HepG2 (cell line): Measurements from ENCODE around the gene CLP1. TPM values are rescaled to one million over a fixed set of nuclear protein-coding genes. Genes with fewer than 3 reads are reported as not detected.
"Not testable (repeated sequence)": the region's sequence is repeated elsewhere in the genome, so short reads cannot be mapped to it uniquely, and the experiment has no call there.

Experiments used
- ATAC-seq: fragments of 200-7000 bp; cut with Tn5 transposase; 3 replicates; pipeline ENCODE4 v1.9.1; 2020; ENCODE audit warnings: mild to moderate bottlenecking, moderate library complexity
- BruUV-seq: library from RNA; stranded (reverse); fragments of 400-500 nt; replicated peaks from 2 replicates; lab custom pipeline; 2021; lab: Mats Ljungman, UMichigan
- CTCF ChIA-PET: fragments of 300-600 bp; formaldehyde crosslinking; extraction: SDS; loops from one replicate; lab custom pipeline; 2021; ENCODE audit warnings: low total read pairs, inconsistent platforms, low intra/inter-chr PET ratio; lab: Yijun Ruan, JAX
- POLR2A ChIA-PET: fragments of 350-600 bp; sonication (Branson Sonifier 250); formaldehyde crosslinking; loops from one replicate; lab custom pipeline; 2020; ENCODE audit warnings: antibody characterized with exemption, inconsistent platforms; lab: Yijun Ruan, JAX
- DNase-seq: peaks from one replicate; pipeline ENCODE4 v3.0.0-alpha.2; 2015; ENCODE audit warnings: low spot score
- FAIRE-seq: peaks from 3 replicates; lab custom pipeline; 2011; peaks lifted over from hg19 to GRCh38; lab: Jason Lieb, UNC
- H2AFZ ChIP-seq: one replicate; pipeline ENCODE4 v1.6.1; 2011; ENCODE audit warnings: low read length, inconsistent platforms
- H3K27ac ChIP-seq: fragments of 300-600 bp; 3 replicates; pipeline ENCODE4 v1.8.0; 2011; ENCODE audit warnings: mixed run types, mild to moderate bottlenecking, mixed read lengths, low read length, inconsistent platforms; ENCODE audit not compliant: insufficient read depth; ENCODE audit errors: extremely low read length
- H3K27me3 ChIP-seq, 2 experiments: fragments of 200-600 bp in 1 of 2; 2 replicates in 1 of 2; 3 replicates in 1 of 2; pipeline versions ENCODE4 v1.6.0 to v1.8.0; 2011; ENCODE audit warnings: low read length in 2 of 2, mild to moderate bottlenecking in 2 of 2, moderate library complexity in 2 of 2, inconsistent platforms in 1 of 2; ENCODE audit not compliant: insufficient read depth in 2 of 2, control insufficient read depth in 1 of 2
- H3K36me3 ChIP-seq, 2 experiments: fragments of 200-600 bp in 1 of 2; replicated peaks in 1 of 2; 2 replicates in 1 of 2; 3 replicates in 1 of 2; pipeline versions ENCODE4 v1.5.1 to v1.8.0; 2011; ENCODE audit warnings: low read length in 2 of 2, inconsistent platforms in 1 of 2; ENCODE audit not compliant: insufficient read depth in 2 of 2, control insufficient read depth in 1 of 2
- H3K4me1 ChIP-seq: 2 replicates; pipeline ENCODE4 v1.5.1; 2012; ENCODE audit warnings: low read length, inconsistent platforms; ENCODE audit not compliant: insufficient read depth
- H3K4me2 ChIP-seq: 2 replicates; pipeline ENCODE4 v1.6.0; 2011; ENCODE audit warnings: low read depth, low read length, inconsistent platforms
- H3K4me3 ChIP-seq, 3 experiments: fragments of 200-600 bp in 1 of 3; sonication (generic), shearing (Covaris generic) in 1 of 3; replicated peaks in 1 of 3; 2 replicates each; pipeline ENCODE4 v1.5.1; 2011 to 2016; ENCODE audit warnings: low read length in 3 of 3, inconsistent platforms in 2 of 3, low read depth in 2 of 3, mild to moderate bottlenecking in 2 of 3, control low read depth in 1 of 3, mixed read lengths in 1 of 3; ENCODE audit not compliant: insufficient read depth in 1 of 3
- H3K79me2 ChIP-seq: one replicate; pipeline ENCODE4 v1.6.1; 2011; ENCODE audit warnings: low read length, inconsistent platforms; ENCODE audit not compliant: insufficient read depth
- H3K9ac ChIP-seq: 2 replicates; pipeline ENCODE4 v1.6.0; 2011; ENCODE audit warnings: mild to moderate bottlenecking, low read depth, low read length, inconsistent platforms; ENCODE audit not compliant: insufficient read depth
- H3K9me3 ChIP-seq: 2 replicates; pipeline ENCODE4 v1.5.1; 2012; ENCODE audit warnings: mild to moderate bottlenecking, low read length
- H4K20me1 ChIP-seq: 2 replicates; pipeline ENCODE4 v1.6.0; 2011; ENCODE audit warnings: inconsistent platforms, mild to moderate bottlenecking, low read length, moderate library complexity; ENCODE audit not compliant: insufficient read depth
- CEBPB ChIP-seq: IDR thresholded peaks from 2 replicates; pipeline ENCODE4 v1.6.1; 2011; ENCODE audit warnings: low read depth, low read length, improper control_type of control experiment, borderline replicate concordance
- CEBPG ChIP-seq: IDR thresholded peaks from 2 replicates; pipeline ENCODE4 v1.6.1; 2016
- WGBS: methylation state at CpG from one replicate; pipeline ENCODE4 v1.1.6; 2017; ENCODE audit warnings: low lambda C conversion rate; 5-methylcytosine and 5-hydroxymethylcytosine counted together
- in situ Hi-C: cut with HindIII; loops from 2 replicates; pipeline ENCODE4 v1.10.0; 2017; ENCODE audit warnings: low pct_unique_long_range_greater_than_20kb; ENCODE audit not compliant: extremely low pct_ligation_motif_present
- intact Hi-C: fragments of 100-400 bp; cut with micrococcal nuclease; formaldehyde crosslinking; loops from one replicate; pipeline ENCODE4 v1.10.0; 2022; ENCODE audit not compliant: unreplicated experiment
- microRNA counts: library from miRNA; unstranded; fragments of <30 nt; microRNA quantifications from one replicate; lab custom pipeline; 2015
- microRNA-seq: library from miRNA; unstranded; fragments of <30 nt; microRNA quantifications from one replicate; pipeline ENCODE4, GENCODE V29; 2020
- polyA plus RNA-seq, 8 experiments: library from polyadenylated mRNA; depleted of rRNA in 3 of 8; stranded (reverse) in 7 of 8; unstranded in 1 of 8; fragments of >200 nt; fragmentation: Illumina TruSeq in 4 of 8; extraction: Trizol in 4 of 8; gene quantifications; 2 replicates each; pipeline versions ENCODE4 v1.2.1 to v1.2.3, GENCODE V29; 2011 to 2016; ENCODE audit warnings: low read depth in 4 of 8, missing spikeins in 1 of 8, mixed read lengths in 1 of 8; ENCODE audit not compliant: insufficient read depth in 1 of 8
- small RNA-seq, 3 experiments: library from RNA; depleted of rRNA; stranded (forward); fragments of <200 nt; gene quantifications; one replicate each; pipeline ENCODE3, GENCODE V24; 2012; ENCODE audit warnings: low read depth in 2 of 3, low replicate concordance in 1 of 3; ENCODE audit not compliant: insufficient read length in 3 of 3, insufficient read depth in 2 of 3
- total RNA-seq, 5 experiments: library from RNA; depleted of rRNA; stranded (reverse); fragments of >200 nt; fragmentation: Illumina TruSeq; extraction: Trizol; gene quantifications; 2 replicates each; pipeline ENCODE4 v1.2.3, GENCODE V29; 2016; ENCODE audit warnings: low read depth in 1 of 5
- TF ChIP-seq, protein P1 (sequence below): sonication (generic); formaldehyde crosslinking; IDR thresholded peaks from 2 replicates; pipeline ENCODE4 v1.4.0; 2020; ENCODE audit warnings: missing genetic modification reagents, mild to moderate bottlenecking, borderline replicate concordance
- TF ChIP-seq, protein P2 (sequence below): sonication (generic); formaldehyde crosslinking; IDR thresholded peaks from 2 replicates; pipeline ENCODE4 v1.8.0; 2022; ENCODE audit warnings: mild to moderate bottlenecking, missing genetic modification reagents, moderate library complexity

The CLP1 gene
- total and polyA plus RNA-seq, 2 of the 13 experiments (the other 11 are each of a cell fraction or from before 2014, with no cell fraction given), result 14.6 to 24.8 TPM

DNA sequence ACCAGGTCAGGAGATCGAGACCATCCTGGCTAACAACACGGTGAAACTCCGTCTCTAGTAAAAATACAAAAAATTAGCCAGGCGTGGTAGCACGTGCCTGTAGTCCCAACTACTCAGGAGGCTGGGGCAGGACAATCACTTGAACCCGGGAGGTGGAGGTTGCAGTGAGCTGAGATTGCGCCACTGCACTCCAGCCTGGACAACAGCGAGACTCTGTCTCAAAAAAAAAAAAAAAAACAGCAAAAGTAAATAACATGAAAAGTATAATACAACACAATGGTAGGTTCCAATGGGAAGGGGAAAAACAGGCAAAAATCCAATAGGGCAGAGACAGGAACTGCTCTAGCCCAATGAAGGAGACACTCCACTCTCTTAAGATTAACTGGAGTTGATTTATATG, 47.9 kb downstream of the CLP1 start:
- peaks cover 7 to 37% of the 10 kb centered on the region in 2 experiments for H3K36me3 ChIP-seq
- H3K4me2 ChIP-seq, H2AFZ ChIP-seq, DNase-seq, H3K27me3 ChIP-seq, FAIRE-seq, H3K4me3 ChIP-seq, H4K20me1 ChIP-seq, BruUV-seq, intact Hi-C loops, H3K9me3 ChIP-seq, H3K27ac ChIP-seq, in situ Hi-C loops, H3K79me2 ChIP-seq, CTCF ChIA-PET, H3K9ac ChIP-seq, POLR2A ChIA-PET, ATAC-seq: not testable (repeated sequence)
- TF ChIP-seq, protein P1, sequence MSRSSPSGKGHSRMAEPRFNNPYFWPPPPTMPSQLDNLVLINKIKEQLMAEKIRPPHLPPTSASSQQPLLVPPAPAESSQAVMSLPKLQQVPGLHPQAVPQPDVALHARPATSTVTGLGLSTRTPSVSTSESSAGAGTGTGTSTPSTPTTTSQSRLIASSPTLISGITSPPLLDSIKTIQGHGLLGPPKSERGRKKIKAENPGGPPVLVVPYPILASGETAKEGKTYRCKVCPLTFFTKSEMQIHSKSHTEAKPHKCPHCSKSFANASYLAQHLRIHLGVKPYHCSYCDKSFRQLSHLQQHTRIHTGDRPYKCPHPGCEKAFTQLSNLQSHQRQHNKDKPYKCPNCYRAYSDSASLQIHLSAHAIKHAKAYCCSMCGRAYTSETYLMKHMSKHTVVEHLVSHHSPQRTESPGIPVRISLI (CRISPR knock-in tag), result peak; percentile 56; the same call in 1 of the 2 replicates
- 0 out of 2 replicates have a peak, but pooled peaks have one; percentile 32 for TF ChIP-seq CEBPG
- H3K4me1 ChIP-seq, result peaks cover 11% of the 10 kb centered on the region
- 72% methylated on average over 8 of the region's 8 CpGs for WGBS

GRCh38 chr11:57709802-57710367, 52.3 kb downstream of the CLP1 start:
- peaks cover 34% of the 10 kb centered on the region for H3K79me2 ChIP-seq
- H3K27me3 ChIP-seq, result no peaks in the 10 kb centered on the region; a peak in 1 of 5 replicates
- no peak overlapping the region for H3K4me2 ChIP-seq
- H3K9me3 ChIP-seq, result no peaks in the 10 kb centered on the region
- no peak overlapping the region for H3K9ac ChIP-seq
- no peak overlapping the region for H3K27ac ChIP-seq
- intact Hi-C loops, result no loop called here
- WGBS, result 95% methylated on average over 5 of the region's 5 CpGs
- BruUV-seq, result no TSS peak
- FAIRE-seq (no peak), ATAC-seq (no peak), DNase-seq (no peak)
- no peak overlapping the region for H2AFZ ChIP-seq
- CTCF ChIA-PET, result no interaction called here
- no peaks in the 10 kb centered on the region for H4K20me1 ChIP-seq
- peaks cover 36% of the 10 kb centered on the region for H3K4me1 ChIP-seq
- in situ Hi-C loops, result no loop called here
- peaks cover 0 to 2% of the 10 kb centered on the region in 2 experiments; a peak in 2 of 5 replicates for H3K36me3 ChIP-seq
- no peak overlapping the region for H3K4me3 ChIP-seq
- POLR2A ChIA-PET, result interaction anchor here (0.7 kb wide), 1 partner anchor 83 kb away, joined by 3 read pairs; no protein-coding TSS in a partner anchor
- peak; percentile 59; the same call in 1 of the 2 replicates for TF ChIP-seq CEBPB
- TF ChIP-seq, protein P2, sequence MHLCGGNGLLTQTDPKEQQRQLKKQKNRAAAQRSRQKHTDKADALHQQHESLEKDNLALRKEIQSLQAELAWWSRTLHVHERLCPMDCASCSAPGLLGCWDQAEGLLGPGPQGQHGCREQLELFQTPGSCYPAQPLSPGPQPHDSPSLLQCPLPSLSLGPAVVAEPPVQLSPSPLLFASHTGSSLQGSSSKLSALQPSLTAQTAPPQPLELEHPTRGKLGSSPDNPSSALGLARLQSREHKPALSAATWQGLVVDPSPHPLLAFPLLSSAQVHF, result no peak

MicroRNAs within 50 kb of the gene (microRNA counts, 767-probe panel; counts per million panel counts)
- microRNA hsa-miR-130a-3p (lab: Ali Mortazavi, UCI), result not detected

Small RNA genes lying within 50 kb of the gene (microRNA-seq; reads per million reads assigned to microRNA genes)
- 979 reads per million, percentile 89 among the genes with 10 or more reads in this experiment for gene MIR130A

Small RNA genes lying within 50 kb of the gene (small RNA-seq; reads per million reads assigned to genes)
- 99.9 to 10,646 (median 2,221) reads per million in 3 experiments for gene MIR130A

Other genes starting within 250 kb of the CLP1 start
- not detected in 2 replicates for gene SLC43A3, start 230.6 kb upstream of the CLP1 start, total RNA-seq (2016; rRNA removed; fragmentation: Illumina TruSeq; extraction: Trizol)
- 2.6 and 4.2 TPM in 2 replicates for gene SLC43A3, start 230.6 kb upstream of the CLP1 start, polyA plus RNA-seq (2011; rRNA removed)
- gene RTN4RL2, start 197.2 kb upstream of the CLP1 start, total RNA-seq (2016; rRNA removed; fragmentation: Illumina TruSeq; extraction: Trizol), result 0.45 and 1.3 TPM in 2 replicates
- gene RTN4RL2, start 197.2 kb upstream of the CLP1 start, polyA plus RNA-seq (2011; rRNA removed), result 4.3 and 8.4 TPM in 2 replicates
- 40.0 and 72.3 TPM in 2 replicates for gene SLC43A1, start 142.1 kb upstream of the CLP1 start, total RNA-seq (2016; rRNA removed; fragmentation: Illumina TruSeq; extraction: Trizol)
- 87.6 and 124 TPM in 2 replicates for gene SLC43A1, start 142.1 kb upstream of the CLP1 start, polyA plus RNA-seq (2011; rRNA removed)
- gene TIMM10, start 127.0 kb upstream of the CLP1 start, total RNA-seq (2016; rRNA removed; fragmentation: Illumina TruSeq; extraction: Trizol), result 82.2 and 103 TPM in 2 replicates
- gene TIMM10, start 127.0 kb upstream of the CLP1 start, polyA plus RNA-seq (2011; rRNA removed), result 56.3 and 67.8 TPM in 2 replicates
- gene SMTNL1, start 120.2 kb upstream of the CLP1 start, total RNA-seq (2016; rRNA removed; fragmentation: Illumina TruSeq; extraction: Trizol), result not detected in 2 replicates
- 0.04 TPM in 1 of 2 replicates, not detected in the other for gene SMTNL1, start 120.2 kb upstream of the CLP1 start, polyA plus RNA-seq (2011; rRNA removed)
- 30.3 and 37.6 TPM in 2 replicates for gene UBE2L6, start 90.1 kb upstream of the CLP1 start, total RNA-seq (2016; rRNA removed; fragmentation: Illumina TruSeq; extraction: Trizol)
- gene UBE2L6, start 90.1 kb upstream of the CLP1 start, polyA plus RNA-seq (2011; rRNA removed), result 30.4 and 38.3 TPM in 2 replicates
- 1.6 and 2.0 TPM in 2 replicates for gene SERPING1, start 60.1 kb upstream of the CLP1 start, total RNA-seq (2016; rRNA removed; fragmentation: Illumina TruSeq; extraction: Trizol)
- 10.4 and 23.3 TPM in 2 replicates for gene SERPING1, start 60.1 kb upstream of the CLP1 start, polyA plus RNA-seq (2011; rRNA removed)
- gene YPEL4, start 7.8 kb upstream of the CLP1 start, total RNA-seq (2016; rRNA removed; fragmentation: Illumina TruSeq; extraction: Trizol), result not detected in 2 replicates
- 0.04 TPM in 1 of 2 replicates, not detected in the other for gene YPEL4, start 7.8 kb upstream of the CLP1 start, polyA plus RNA-seq (2011; rRNA removed)
- gene ZDHHC5, start 10.4 kb downstream of the CLP1 start, total RNA-seq (2016; rRNA removed; fragmentation: Illumina TruSeq; extraction: Trizol), result 20.3 and 26.6 TPM in 2 replicates
- 34.0 and 42.4 TPM in 2 replicates for gene ZDHHC5, start 10.4 kb downstream of the CLP1 start, polyA plus RNA-seq (2011; rRNA removed)
- gene MED19, start 54.5 kb downstream of the CLP1 start, total RNA-seq (2016; rRNA removed; fragmentation: Illumina TruSeq; extraction: Trizol), result 13.8 and 15.1 TPM in 2 replicates
- gene MED19, start 54.5 kb downstream of the CLP1 start, polyA plus RNA-seq (2011; rRNA removed), result 12.8 and 12.9 TPM in 2 replicates
- 67.0 and 129 TPM in 2 replicates for gene TMX2, start 54.8 kb downstream of the CLP1 start, total RNA-seq (2016; rRNA removed; fragmentation: Illumina TruSeq; extraction: Trizol)
- 73.9 and 84.5 TPM in 2 replicates for gene TMX2, start 54.8 kb downstream of the CLP1 start, polyA plus RNA-seq (2011; rRNA removed)
- gene SELENOH, start 83.7 kb downstream of the CLP1 start, total RNA-seq (2016; rRNA removed; fragmentation: Illumina TruSeq; extraction: Trizol), result 70.2 and 77.4 TPM in 2 replicates
- gene SELENOH, start 83.7 kb downstream of the CLP1 start, polyA plus RNA-seq (2011; rRNA removed), result 22.0 and 27.2 TPM in 2 replicates
- not detected in 2 replicates for gene BTBD18, start 94.1 kb downstream of the CLP1 start, total RNA-seq (2016; rRNA removed; fragmentation: Illumina TruSeq; extraction: Trizol)
- gene BTBD18, start 94.1 kb downstream of the CLP1 start, polyA plus RNA-seq (2011; rRNA removed), result not detected in 2 replicates
- gene CTNND1, start 104.0 kb downstream of the CLP1 start, total RNA-seq (2016; rRNA removed; fragmentation: Illumina TruSeq; extraction: Trizol), result 128 and 184 TPM in 2 replicates
- gene CTNND1, start 104.0 kb downstream of the CLP1 start, polyA plus RNA-seq (2011; rRNA removed), result 117 and 136 TPM in 2 replicates